ENCODE data around the gene PDE6C. TPM values are rescaled to one million over a fixed set of nuclear protein-coding genes. Genes with fewer than 3 reads are reported as not detected.

The PDE6C gene
- total RNA-seq, 4 donors from 2014 or later, result not detected

GRCh38 chr10:93652857-93653256 lies 40.5 kb downstream of the PDE6C start:
- no peak overlapping the region for H3K4me3 ChIP-seq (ENCODE audit: low read depth, poor library complexity, severe bottlenecking)
- WGBS, 2 donors, result 62 to 79% methylated on average over 1 of the region's 1 CpG
- TF ChIP-seq, protein P1, sequence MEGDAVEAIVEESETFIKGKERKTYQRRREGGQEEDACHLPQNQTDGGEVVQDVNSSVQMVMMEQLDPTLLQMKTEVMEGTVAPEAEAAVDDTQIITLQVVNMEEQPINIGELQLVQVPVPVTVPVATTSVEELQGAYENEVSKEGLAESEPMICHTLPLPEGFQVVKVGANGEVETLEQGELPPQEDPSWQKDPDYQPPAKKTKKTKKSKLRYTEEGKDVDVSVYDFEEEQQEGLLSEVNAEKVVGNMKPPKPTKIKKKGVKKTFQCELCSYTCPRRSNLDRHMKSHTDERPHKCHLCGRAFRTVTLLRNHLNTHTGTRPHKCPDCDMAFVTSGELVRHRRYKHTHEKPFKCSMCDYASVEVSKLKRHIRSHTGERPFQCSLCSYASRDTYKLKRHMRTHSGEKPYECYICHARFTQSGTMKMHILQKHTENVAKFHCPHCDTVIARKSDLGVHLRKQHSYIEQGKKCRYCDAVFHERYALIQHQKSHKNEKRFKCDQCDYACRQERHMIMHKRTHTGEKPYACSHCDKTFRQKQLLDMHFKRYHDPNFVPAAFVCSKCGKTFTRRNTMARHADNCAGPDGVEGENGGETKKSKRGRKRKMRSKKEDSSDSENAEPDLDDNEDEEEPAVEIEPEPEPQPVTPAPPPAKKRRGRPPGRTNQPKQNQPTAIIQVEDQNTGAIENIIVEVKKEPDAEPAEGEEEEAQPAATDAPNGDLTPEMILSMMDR (IDR thresholded peaks at IDR 0.05), result no peak
- TF ChIP-seq POLR2A (IDR thresholded peaks at IDR 0.05), result no peak
- DNase-seq (ENCODE audit: low spot score in 2 of 2), result no peak
- intact Hi-C loops (cut with DNase I; ENCODE audit: low total_unique reads), result no loop called here

- TF ChIP-seq, protein P1 (IDR thresholded peaks at IDR 0.05), result no peak
- TF ChIP-seq POLR2A (IDR thresholded peaks at IDR 0.05), result no peak
- H3K4me3 ChIP-seq (ENCODE audit: low read depth, poor library complexity, severe bottlenecking), result no peak overlapping the region
- 82 to 100% methylated on average over 1 of the region's 1 CpG for WGBS, 2 donors
- intact Hi-C loops (cut with DNase I; ENCODE audit: low total_unique reads), result no loop called here
- DNase-seq (ENCODE audit: low spot score in 2 of 2), result no peak
Observed at GRCh38 chr10:93654201-93654600, 41.9 kb downstream of the PDE6C start.

DNA sequence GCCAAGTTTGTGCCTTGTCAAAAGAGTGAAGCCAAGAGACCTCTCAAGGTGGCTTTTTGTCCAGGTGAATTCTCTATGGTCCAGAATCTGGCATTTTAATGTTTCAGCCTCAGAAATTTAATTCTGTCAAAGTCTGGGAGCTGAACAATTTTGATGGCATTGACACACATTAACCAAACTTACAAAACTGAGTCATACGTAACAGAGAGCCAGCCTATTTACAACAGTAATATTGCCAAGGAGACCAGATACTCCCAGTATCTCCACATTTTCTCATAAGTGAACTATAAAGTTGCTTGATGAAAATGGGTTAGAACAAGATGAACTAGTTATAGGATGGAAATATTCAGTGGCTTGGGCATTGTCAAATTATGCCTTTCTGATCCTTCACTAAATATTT lies 43.8 kb downstream of the PDE6C start:
- intact Hi-C loops (cut with DNase I; ENCODE audit: low total_unique reads), result no loop called here
- DNase-seq (ENCODE audit: low spot score in 2 of 2), result no peak
- WGBS, 2 donors, result 49 to 55% methylated on average over 1 of the region's 1 CpG
- TF ChIP-seq, protein P1 (IDR thresholded peaks at IDR 0.05), result no peak
- TF ChIP-seq POLR2A (IDR thresholded peaks at IDR 0.05), result no peak
- no peak overlapping the region for H3K4me3 ChIP-seq (ENCODE audit: low read depth, poor library complexity, severe bottlenecking)

GRCh38 chr10:93657757-93658156 lies 45.4 kb downstream of the PDE6C start:
- intact Hi-C loops (cut with DNase I; ENCODE audit: low total_unique reads), result no loop called here
- no peak overlapping the region for H3K4me3 ChIP-seq (ENCODE audit: low read depth, poor library complexity, severe bottlenecking)
- no peak for DNase-seq (ENCODE audit: low spot score in 2 of 2)
- WGBS, 2 donors, result 56 to 70% methylated on average over 1 of the region's 1 CpG
- no peak for TF ChIP-seq POLR2A (IDR thresholded peaks at IDR 0.05)
- TF ChIP-seq, protein P1 (IDR thresholded peaks at IDR 0.05), result no peak

DNA sequence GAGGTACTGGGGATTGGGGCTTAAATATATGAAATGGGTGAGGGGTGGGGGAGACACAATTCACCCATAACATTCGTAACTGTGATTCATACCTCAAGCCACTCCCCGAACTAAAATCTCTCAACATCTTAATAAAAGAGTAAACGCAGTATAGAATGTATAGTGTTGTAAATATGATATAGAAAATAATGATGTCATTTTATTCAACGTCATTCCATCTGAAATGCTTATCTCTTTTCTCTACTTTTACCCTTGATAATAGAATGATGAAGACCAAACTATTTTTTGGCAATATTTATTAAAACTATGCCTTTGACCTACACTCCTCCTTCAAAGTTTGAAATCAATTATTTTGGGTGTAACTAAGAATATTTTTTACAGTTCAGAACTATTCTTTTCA lies 53.7 kb downstream of the PDE6C start:
- no peak overlapping the region for H3K4me3 ChIP-seq (ENCODE audit: low read depth, poor library complexity, severe bottlenecking)
- intact Hi-C loops (cut with DNase I; ENCODE audit: low total_unique reads), result no loop called here
- no peak for DNase-seq (ENCODE audit: low spot score in 2 of 2)
- 95 to 96% methylated on average over 4 of the region's 4 CpGs for WGBS, 2 donors
- TF ChIP-seq, protein P1 (IDR thresholded peaks at IDR 0.05), result no peak
- TF ChIP-seq POLR2A (IDR thresholded peaks at IDR 0.05), result no peak

DNA sequence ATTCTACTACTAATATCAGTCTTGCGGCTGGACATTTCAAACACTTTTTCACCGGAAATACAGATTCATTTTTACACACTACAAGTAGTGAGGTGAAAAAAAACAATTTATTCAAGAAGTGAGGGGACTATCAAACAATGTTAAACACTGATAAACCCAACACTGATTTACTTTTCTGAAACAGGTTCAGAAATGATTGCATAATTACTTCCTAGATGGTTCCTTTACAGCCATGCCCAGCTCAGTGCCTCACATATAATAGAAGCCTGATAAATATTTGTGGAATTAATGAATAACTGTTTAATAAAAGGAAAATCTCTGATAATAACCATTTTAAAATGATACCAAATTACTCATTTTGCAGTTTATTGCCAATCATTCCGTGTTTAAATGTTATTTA lies 55.5 kb downstream of the PDE6C start:
- intact Hi-C loops (cut with DNase I; ENCODE audit: low total_unique reads), result no loop called here
- WGBS, 2 donors, result 93 to 99% methylated on average over 3 of the region's 3 CpGs
- TF ChIP-seq, protein P1 (IDR thresholded peaks at IDR 0.05), result no peak
- H3K4me3 ChIP-seq (ENCODE audit: low read depth, poor library complexity, severe bottlenecking), result no peak overlapping the region
- no peak for DNase-seq (ENCODE audit: low spot score in 2 of 2)

Data from lower leg skin (tissue), 4 donors.